Stomach smooth muscle (tissue), 2 donors: ENCODE results near the gene MAGEA2B.
"Not testable (repeated sequence)": the region's sequence is repeated elsewhere in the genome, so short reads cannot be mapped to it uniquely, and the experiment has no call there.

ENCODE experiments used
- H3K27ac ChIP-seq: one replicate; pipeline ENCODE4 v1.7.0; 2013; ENCODE audit warnings: mild to moderate bottlenecking, low read length, inconsistent platforms
- H3K27me3 ChIP-seq, 2 donors: one replicate each; pipeline ENCODE4 v1.7.0; 2013; ENCODE audit warnings: low read length in 2 of 2; ENCODE audit not compliant: insufficient read depth in 2 of 2, control insufficient read depth in 1 of 2
- H3K36me3 ChIP-seq, 2 donors: one replicate each; pipeline ENCODE4 v1.7.0; 2013; ENCODE audit warnings: low read length in 2 of 2; ENCODE audit not compliant: control insufficient read depth in 2 of 2, insufficient read depth in 2 of 2
- H3K4me1 ChIP-seq: one replicate; pipeline ENCODE4 v1.7.0; 2013; ENCODE audit warnings: low read length; ENCODE audit not compliant: control insufficient read depth, insufficient read depth
- H3K4me3 ChIP-seq, 2 donors: one replicate each; pipeline ENCODE4 v1.7.0; 2013; ENCODE audit warnings: low read length in 2 of 2
- H3K9ac ChIP-seq, 2 donors: one replicate each; pipeline ENCODE4 v1.7.0; 2013; ENCODE audit warnings: low read length in 2 of 2, mild to moderate bottlenecking in 1 of 2
- H3K9me3 ChIP-seq, 2 donors: one replicate each; pipeline ENCODE4 v1.7.0; 2013; ENCODE audit warnings: low read length in 2 of 2; ENCODE audit not compliant: control insufficient read depth in 2 of 2
- donor health status: healthy.
- donor health status: Pancreatic carcinoma.

MAGEA2B gene

GRCh38 chrX:152733261-152733975 is 19.0 kb downstream of the MAGEA2B start, which contains the start of the genes CSAG1 and MAGEA12:
Gene CSAG1 (minus strand): TSS chrX:152733721. CDS start chrX:152732460, 1,261 bp downstream.
Gene MAGEA12 (plus strand): TSS chrX:152733757. CDS start chrX:152736162, 2,405 bp downstream.
- H3K9ac ChIP-seq: no peak within 1 kb of the TSS
- no peak within 1 kb of the TSS for H3K4me3 ChIP-seq
- H3K27ac ChIP-seq: no peak within 1 kb of the TSS
- H3K36me3 ChIP-seq: no peaks in the 10 kb centered on the region
- peaks cover 0 to 2% of the 10 kb centered on the region in 2 donors for H3K27me3 ChIP-seq
- no peaks in the 10 kb centered on the region for H3K9me3 ChIP-seq
- no peaks in the 10 kb centered on the region for H3K4me1 ChIP-seq

- not testable (repeated sequence) for H3K4me1 ChIP-seq, H3K36me3 ChIP-seq, H3K27me3 ChIP-seq, H3K4me3 ChIP-seq, H3K9me3 ChIP-seq, H3K9ac ChIP-seq, H3K27ac ChIP-seq
These were observed 19.9 kb downstream of the MAGEA2B start for GRCh38 chrX:152734143-152734858.

GRCh38 chrX:152735101-152735500 is 20.7 kb downstream of the MAGEA2B start:
- H3K36me3 ChIP-seq: no peaks in the 10 kb centered on the region
- H3K9ac ChIP-seq: no peak overlapping the region
- H3K27me3 ChIP-seq: peaks cover 0 to 2% of the 10 kb centered on the region in 2 donors
- H3K4me1 ChIP-seq: no peaks in the 10 kb centered on the region
- no peaks in the 10 kb centered on the region for H3K9me3 ChIP-seq
- no peak overlapping the region for H3K27ac ChIP-seq
- H3K4me3 ChIP-seq: no peak overlapping the region

- H3K36me3 ChIP-seq: no peaks in the 10 kb centered on the region
- no peak overlapping the region for H3K9ac ChIP-seq
- H3K27ac ChIP-seq: no peak overlapping the region
- H3K9me3 ChIP-seq: no peaks in the 10 kb centered on the region
- H3K27me3 ChIP-seq: peaks cover 0 to 2% of the 10 kb centered on the region in 2 donors
- no peaks in the 10 kb centered on the region for H3K4me1 ChIP-seq
- no peak overlapping the region for H3K4me3 ChIP-seq
These were observed 21.6 kb downstream of the MAGEA2B start for GRCh38 chrX:152735860-152736511.

- H3K27ac ChIP-seq, H3K9me3 ChIP-seq, H3K4me3 ChIP-seq, H3K36me3 ChIP-seq, H3K4me1 ChIP-seq, H3K27me3 ChIP-seq, H3K9ac ChIP-seq: not testable (repeated sequence)
These were observed 22.1 kb downstream of the MAGEA2B start for GRCh38 chrX:152736528-152736927.

GRCh38 chrX:152738560-152738959 is 24.1 kb downstream of the MAGEA2B start:
- Histone ChIP-seq H3K4me3 (no peak overlapping the region), H3K27ac (no peak overlapping the region), H3K4me1 (no peaks in the 10 kb centered on the region), H3K27me3 (peaks cover 0 to 2% of the 10 kb centered on the region in 2 donors), H3K9me3 (no peaks in the 10 kb centered on the region), H3K36me3 (no peaks in the 10 kb centered on the region), H3K9ac (no peak overlapping the region)

- not testable (repeated sequence) for H3K9me3 ChIP-seq, H3K9ac ChIP-seq, H3K36me3 ChIP-seq
These were observed 39.5 kb downstream of the MAGEA2B start, which contains the start of gene MAGEA2 for GRCh38 chrX:152753686-152754650. Gene MAGEA2 (minus strand): TSS chrX:152753842. CDS start chrX:152751363, 2,479 bp downstream.

GRCh38 chrX:152754871-152755270 is 40.4 kb downstream of the MAGEA2B start:
- H3K4me3 ChIP-seq, H3K27ac ChIP-seq, H3K9me3 ChIP-seq, H3K36me3 ChIP-seq, H3K9ac ChIP-seq, H3K27me3 ChIP-seq, H3K4me1 ChIP-seq: not testable (repeated sequence)

More at GRCh38 chrX:152753686-152754650, 39.5 kb downstream of the MAGEA2B start, which contains the start of gene MAGEA2:
- H3K27me3 ChIP-seq, H3K27ac ChIP-seq, H3K4me1 ChIP-seq, H3K4me3 ChIP-seq: not testable (repeated sequence)

- H3K36me3 ChIP-seq, H3K9me3 ChIP-seq, H3K4me3 ChIP-seq, H3K27me3 ChIP-seq, H3K9ac ChIP-seq, H3K27ac ChIP-seq, H3K4me1 ChIP-seq: not testable (repeated sequence)
These were observed 44.5 kb downstream of the MAGEA2B start, which contains the start of gene CSAG3 for GRCh38 chrX:152758918-152759317. Gene CSAG3 (plus strand): TSS chrX:152759218.

GRCh38 chrX:152759544-152759943 is 45.1 kb downstream of the MAGEA2B start:
- not testable (repeated sequence) for H3K9me3 ChIP-seq, H3K27ac ChIP-seq, H3K36me3 ChIP-seq, H3K4me1 ChIP-seq, H3K27me3 ChIP-seq, H3K9ac ChIP-seq, H3K4me3 ChIP-seq
